ENCODE results near the gene TEX22.

Gene TEX22

DNA sequence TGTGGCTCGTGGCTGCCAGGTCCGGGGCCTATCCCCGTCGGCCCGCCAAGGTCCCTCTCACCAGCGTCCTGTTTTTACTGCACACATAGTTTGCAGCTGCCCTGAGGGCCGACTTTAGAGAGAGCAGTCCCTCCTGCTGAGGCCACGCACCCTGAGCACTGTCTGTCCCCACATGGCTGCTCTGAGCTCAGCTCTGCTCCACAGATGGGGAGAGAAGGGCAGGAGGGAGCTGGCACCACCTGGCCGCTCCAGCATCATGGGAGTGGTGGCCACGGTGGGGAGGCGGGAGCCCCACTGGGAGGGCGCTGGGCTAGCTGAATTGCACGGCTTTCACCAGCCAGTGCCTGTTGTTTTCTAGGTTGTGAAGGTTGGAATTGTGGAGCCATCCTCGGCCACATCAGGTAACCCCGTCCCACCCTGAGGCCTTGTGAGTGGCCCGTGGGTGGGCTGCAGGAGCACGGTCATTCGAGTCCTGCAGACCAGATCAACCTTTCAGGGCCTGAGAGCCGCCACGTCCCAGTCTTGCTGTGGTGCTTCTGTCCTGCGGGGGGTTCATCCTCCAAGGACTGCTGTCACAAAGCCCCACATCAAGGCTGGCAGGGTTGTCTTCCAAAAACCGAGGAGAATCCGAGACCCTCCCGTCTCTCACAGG, 7.4 kb upstream of the TEX22 start:
- peak overlapping the region; percentile 62 for H3K9ac ChIP-seq (ENCODE audit: low read depth, low read length, poor library complexity, severe bottlenecking)
- H4K20me1 ChIP-seq (ENCODE audit: insufficient read depth, low read length, poor library complexity, severe bottlenecking): no peaks in the 10 kb centered on the region
- no peak overlapping the region for H2AFZ ChIP-seq (ENCODE audit: low read length)
- no peaks in the 10 kb centered on the region for H3K9me3 ChIP-seq (ENCODE audit: insufficient read depth, low read depth, low read length)
- peak overlapping the region; percentile 61 for H3K4me2 ChIP-seq (ENCODE audit: low read depth, low read length, poor library complexity, severe bottlenecking)
- no peaks in the 10 kb centered on the region for H3K27me3 ChIP-seq (ENCODE audit: insufficient read depth, low read length, poor library complexity, severe bottlenecking)
- no peak for TF ChIP-seq EZH2phosphoT487 (IDR thresholded peaks at IDR 0.05; ENCODE audit: borderline replicate concordance)
- TF ChIP-seq, protein P1, sequence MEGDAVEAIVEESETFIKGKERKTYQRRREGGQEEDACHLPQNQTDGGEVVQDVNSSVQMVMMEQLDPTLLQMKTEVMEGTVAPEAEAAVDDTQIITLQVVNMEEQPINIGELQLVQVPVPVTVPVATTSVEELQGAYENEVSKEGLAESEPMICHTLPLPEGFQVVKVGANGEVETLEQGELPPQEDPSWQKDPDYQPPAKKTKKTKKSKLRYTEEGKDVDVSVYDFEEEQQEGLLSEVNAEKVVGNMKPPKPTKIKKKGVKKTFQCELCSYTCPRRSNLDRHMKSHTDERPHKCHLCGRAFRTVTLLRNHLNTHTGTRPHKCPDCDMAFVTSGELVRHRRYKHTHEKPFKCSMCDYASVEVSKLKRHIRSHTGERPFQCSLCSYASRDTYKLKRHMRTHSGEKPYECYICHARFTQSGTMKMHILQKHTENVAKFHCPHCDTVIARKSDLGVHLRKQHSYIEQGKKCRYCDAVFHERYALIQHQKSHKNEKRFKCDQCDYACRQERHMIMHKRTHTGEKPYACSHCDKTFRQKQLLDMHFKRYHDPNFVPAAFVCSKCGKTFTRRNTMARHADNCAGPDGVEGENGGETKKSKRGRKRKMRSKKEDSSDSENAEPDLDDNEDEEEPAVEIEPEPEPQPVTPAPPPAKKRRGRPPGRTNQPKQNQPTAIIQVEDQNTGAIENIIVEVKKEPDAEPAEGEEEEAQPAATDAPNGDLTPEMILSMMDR (conservative IDR thresholded peaks at IDR 0.05; ENCODE audit: low read length): no peak
- H3K36me3 ChIP-seq (ENCODE audit: insufficient read depth, low read length): no peaks in the 10 kb centered on the region
- H3K4me3 ChIP-seq (ENCODE audit: low read length, poor library complexity, severe bottlenecking): no peak overlapping the region
- no peaks in the 10 kb centered on the region for H3F3A ChIP-seq (ENCODE audit: low read depth)
- H3K9me2 ChIP-seq (replicated peaks; ENCODE audit: low read depth, low read length): no peaks in the 10 kb centered on the region
- H3K79me2 ChIP-seq (ENCODE audit: insufficient read depth, low read length): no peaks in the 10 kb centered on the region
- H3K4me1 ChIP-seq (ENCODE audit: insufficient read depth, low read length, poor library complexity, severe bottlenecking): peaks cover 36% of the 10 kb centered on the region

DNA sequence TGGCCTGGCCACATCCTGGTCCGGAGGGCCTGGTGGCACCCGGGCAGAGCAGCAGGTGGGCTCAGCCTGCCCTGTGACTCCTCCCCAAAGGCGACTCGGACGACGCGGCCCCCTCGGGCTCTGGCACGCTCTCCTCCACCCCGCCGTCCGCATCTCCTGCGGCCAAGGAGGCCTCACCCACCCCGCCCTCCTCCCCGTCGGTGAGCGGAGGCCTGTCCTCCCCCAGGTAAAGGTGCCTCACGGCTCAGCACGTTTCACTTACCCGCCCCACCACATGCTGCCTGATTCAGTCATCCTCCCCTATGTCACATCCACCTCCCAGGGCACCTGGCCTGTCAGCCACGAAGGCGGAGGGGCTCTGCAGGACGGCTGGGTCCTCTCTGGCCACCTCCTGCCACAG, 6.8 kb upstream of the TEX22 start:
- Histone ChIP-seq H3F3A (ENCODE audit: low read depth) (no peaks in the 10 kb centered on the region), H3K36me3 (ENCODE audit: insufficient read depth, low read length) (no peaks in the 10 kb centered on the region), H3K4me3 (ENCODE audit: low read length, poor library complexity, severe bottlenecking) (no peak overlapping the region), H3K9me3 (ENCODE audit: insufficient read depth, low read depth, low read length) (no peaks in the 10 kb centered on the region), H3K4me2 (ENCODE audit: low read depth, low read length, poor library complexity, severe bottlenecking) (no peak overlapping the region), H3K9ac (ENCODE audit: low read depth, low read length, poor library complexity, severe bottlenecking) (no peak overlapping the region), H4K20me1 (ENCODE audit: insufficient read depth, low read length, poor library complexity, severe bottlenecking) (no peaks in the 10 kb centered on the region), H3K79me2 (ENCODE audit: insufficient read depth, low read length) (no peaks in the 10 kb centered on the region), H3K27me3 (ENCODE audit: insufficient read depth, low read length, poor library complexity, severe bottlenecking) (no peaks in the 10 kb centered on the region), H3K9me2 (replicated peaks; ENCODE audit: low read depth, low read length) (no peaks in the 10 kb centered on the region), H2AFZ (ENCODE audit: low read length) (no peak overlapping the region), H3K4me1 (ENCODE audit: insufficient read depth, low read length, poor library complexity, severe bottlenecking) (peaks cover 39% of the 10 kb centered on the region)
- TF ChIP-seq, protein P1 (conservative IDR thresholded peaks at IDR 0.05; ENCODE audit: low read length): no peak
- TF ChIP-seq EZH2phosphoT487 (IDR thresholded peaks at IDR 0.05; ENCODE audit: borderline replicate concordance): no peak

DNA sequence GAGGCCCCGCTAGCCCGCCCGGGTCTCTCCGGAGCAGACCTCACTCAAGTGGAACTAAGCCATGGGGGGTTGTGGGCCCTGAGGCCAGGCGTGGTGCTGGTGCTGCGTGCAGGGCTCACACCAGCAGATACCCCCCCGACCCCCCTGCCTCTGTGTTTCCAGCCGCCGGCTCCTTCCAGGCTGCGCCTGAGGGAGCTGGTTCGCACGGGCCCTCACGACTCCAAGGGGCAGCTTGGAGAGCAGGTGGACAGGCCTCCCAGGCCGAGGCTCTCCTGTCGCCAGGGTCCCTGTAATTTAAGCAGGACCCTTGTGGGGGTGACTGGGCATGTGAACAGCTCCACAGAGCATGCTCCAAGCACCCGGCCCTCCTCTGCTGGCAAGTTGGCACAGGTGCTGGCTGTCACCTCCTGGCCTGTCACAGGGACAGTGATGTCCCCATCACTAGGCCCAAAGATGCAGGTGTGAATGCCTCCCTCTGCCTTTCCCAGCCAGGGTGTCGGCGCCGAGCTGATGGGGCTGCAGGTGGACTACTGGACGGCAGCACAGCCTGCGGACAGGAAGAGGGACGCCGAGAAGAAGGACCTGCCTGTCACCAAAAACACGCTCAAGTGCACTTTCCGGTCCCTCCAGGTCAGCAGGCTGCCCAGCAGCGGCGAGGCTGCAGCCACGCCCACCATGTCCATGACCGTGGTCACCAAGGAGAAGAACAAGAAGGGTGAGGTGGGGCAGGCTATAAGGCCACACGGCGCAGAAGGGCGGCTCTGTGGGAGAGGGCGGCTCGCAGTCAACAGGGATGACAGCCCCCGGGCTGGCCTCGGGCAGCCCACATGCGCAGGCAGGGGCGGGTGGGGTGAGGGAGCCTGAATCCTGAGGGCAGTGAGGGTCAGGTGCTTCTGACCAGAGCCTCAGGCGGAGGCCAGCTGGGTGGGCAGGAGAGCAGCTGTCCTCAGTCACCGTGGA, 5.9 kb upstream of the TEX22 start:
- Histone ChIP-seq H3K27me3 (ENCODE audit: insufficient read depth, low read length, poor library complexity, severe bottlenecking) (no peaks in the 10 kb centered on the region), H2AFZ (ENCODE audit: low read length) (no peak overlapping the region), H3K4me3 (ENCODE audit: low read length, poor library complexity, severe bottlenecking) (no peak overlapping the region), H3K9me2 (replicated peaks; ENCODE audit: low read depth, low read length) (no peaks in the 10 kb centered on the region), H3K36me3 (ENCODE audit: insufficient read depth, low read length) (no peaks in the 10 kb centered on the region), H3F3A (ENCODE audit: low read depth) (no peaks in the 10 kb centered on the region), H3K79me2 (ENCODE audit: insufficient read depth, low read length) (no peaks in the 10 kb centered on the region), H4K20me1 (ENCODE audit: insufficient read depth, low read length, poor library complexity, severe bottlenecking) (no peaks in the 10 kb centered on the region), H3K4me1 (ENCODE audit: insufficient read depth, low read length, poor library complexity, severe bottlenecking) (peaks cover 48% of the 10 kb centered on the region), H3K9me3 (ENCODE audit: insufficient read depth, low read depth, low read length) (no peaks in the 10 kb centered on the region), H3K9ac (ENCODE audit: low read depth, low read length, poor library complexity, severe bottlenecking) (no peak overlapping the region), H3K4me2 (ENCODE audit: low read depth, low read length, poor library complexity, severe bottlenecking) (no peak overlapping the region)
- no peak for TF ChIP-seq EZH2phosphoT487 (IDR thresholded peaks at IDR 0.05; ENCODE audit: borderline replicate concordance)
- TF ChIP-seq, protein P1 (conservative IDR thresholded peaks at IDR 0.05; ENCODE audit: low read length): no peak

All from Loucy (cell line).